SK-N-SH (cell line): ENCODE results near the gene RPS8. TPM values are rescaled to one million over a fixed set of nuclear protein-coding genes. Genes with fewer than 3 reads are reported as not detected.

ENCODE experiments used
- CTCF ChIA-PET: fragments of 300-600, 350-600 bp; formaldehyde crosslinking; extraction: SDS; loops from one replicate; lab custom pipeline; 2021; lab: Yijun Ruan, JAX
- POLR2A ChIA-PET: fragments of 350-600 bp; sonication (Branson Sonifier 250); formaldehyde crosslinking; extraction: SDS; loops from one replicate; lab custom pipeline; 2020; ENCODE audit warnings: antibody characterized with exemption, inconsistent platforms; lab: Yijun Ruan, JAX
- DNase-seq: peaks from one replicate; pipeline ENCODE4 v3.0.0; 2012
- H2AFZ ChIP-seq: fragments of 200-600 bp; sonication (generic); 2 replicates; pipeline ENCODE4 v1.8.1; 2016; ENCODE audit warnings: antibody characterized with exemption, mild to moderate bottlenecking, low read depth
- H3F3A ChIP-seq: fragments of 200-600 bp; sonication (generic); replicated peaks from 2 replicates; pipeline ENCODE3; 2016; ENCODE audit warnings: antibody characterized with exemption, mild to moderate bottlenecking; ENCODE audit not compliant: insufficient read depth
- H3K27ac ChIP-seq, 2 experiments: fragments of 200-500 bp in 1 of 2; fragments of 200-600 bp in 1 of 2; sonication (Bioruptor generic) in 1 of 2; sonication (generic), shearing (Covaris generic) in 1 of 2; 2 replicates each; pipeline versions ENCODE4 v1.5.1 to v1.6.1; 2014 to 2016; ENCODE audit warnings: low read depth in 2 of 2, inconsistent platforms in 1 of 2, low read length in 1 of 2, mild to moderate bottlenecking in 1 of 2, mixed read lengths in 1 of 2
- H3K27me3 ChIP-seq: fragments of 200-600 bp; sonication (generic), shearing (Covaris generic); 2 replicates; pipeline ENCODE4 v1.6.1; 2016; ENCODE audit warnings: mixed run types; ENCODE audit not compliant: insufficient read depth
- H3K36me3 ChIP-seq, 2 experiments: fragments of 200-500 bp in 1 of 2; fragments of 200-600 bp in 1 of 2; sonication (Bioruptor generic) in 1 of 2; sonication (generic) in 1 of 2; replicated peaks in 1 of 2; 2 replicates each; pipeline versions ENCODE3 to v1.5.1; 2014 to 2016; ENCODE audit warnings: low read length in 1 of 2, mild to moderate bottlenecking in 1 of 2; ENCODE audit not compliant: insufficient read depth in 2 of 2, control insufficient read depth in 1 of 2
- H3K4me1 ChIP-seq, 2 experiments: fragments of 200-500 bp in 1 of 2; fragments of 200-600 bp in 1 of 2; sonication (Bioruptor generic) in 1 of 2; sonication (generic), shearing (Covaris generic) in 1 of 2; 2 replicates each; pipeline versions ENCODE4 v1.5.1 to v1.6.1; 2014 to 2016; ENCODE audit warnings: low read depth in 1 of 2, low read length in 1 of 2, mixed run types in 1 of 2; ENCODE audit not compliant: insufficient read depth in 2 of 2, control insufficient read depth in 1 of 2
- H3K4me2 ChIP-seq: fragments of 200-600 bp; sonication (generic), shearing (Covaris generic); 2 replicates; pipeline ENCODE4 v1.6.1; 2017; ENCODE audit warnings: mixed run types
- H3K4me3 ChIP-seq, 2 experiments: fragments of 200-500 bp in 1 of 2; fragments of 200-600 bp in 1 of 2; sonication (Bioruptor generic) in 1 of 2; sonication (generic), shearing (Covaris generic) in 1 of 2; 2 replicates each; pipeline versions ENCODE4 v1.5.1 to v1.8.1; 2014 to 2016; ENCODE audit warnings: low read depth in 2 of 2, inconsistent platforms in 1 of 2, low read length in 1 of 2, mild to moderate bottlenecking in 1 of 2, mixed read lengths in 1 of 2, moderate library complexity in 1 of 2
- H3K79me2 ChIP-seq: fragments of 200-600 bp; sonication (generic); 2 replicates; pipeline ENCODE4 v1.8.1; 2017; ENCODE audit warnings: mild to moderate bottlenecking; ENCODE audit not compliant: insufficient read depth
- H3K9ac ChIP-seq: fragments of 200-600 bp; sonication (generic); 2 replicates; pipeline ENCODE4 v1.6.1; 2017; ENCODE audit warnings: mixed run types
- H3K9me2 ChIP-seq: fragments of 200-600 bp; sonication (generic); 2 replicates; pipeline ENCODE4 v1.6.1; 2017; ENCODE audit warnings: mixed run types
- H3K9me3 ChIP-seq: fragments of 200-600 bp; sonication (generic); 2 replicates; pipeline ENCODE4 v1.6.1; 2017; ENCODE audit warnings: mixed run types, mild to moderate bottlenecking, moderate library complexity
- H4K20me1 ChIP-seq: fragments of 200-600 bp; sonication (generic); 2 replicates; pipeline ENCODE4 v1.6.1; 2017; ENCODE audit warnings: mild to moderate bottlenecking, mixed run types; ENCODE audit not compliant: insufficient read depth
- ELF1 ChIP-seq: IDR thresholded peaks from 2 replicates; pipeline ENCODE4 v1.4.0; 2012
- FOSL2 ChIP-seq: IDR thresholded peaks from 2 replicates; pipeline ENCODE4 v1.4.0; 2012; ENCODE audit warnings: low read depth, mild to moderate bottlenecking, moderate library complexity, borderline replicate concordance
- FOXM1 ChIP-seq: IDR thresholded peaks from 2 replicates; pipeline ENCODE4 v1.4.0; 2012; ENCODE audit warnings: low read depth, mild to moderate bottlenecking
- MXI1 ChIP-seq: IDR thresholded peaks from 2 replicates; pipeline ENCODE4 v1.6.1; 2012; ENCODE audit warnings: mild to moderate bottlenecking, low read depth, low read length, improper control_type of control experiment
- NFIC ChIP-seq: IDR thresholded peaks from 2 replicates; pipeline ENCODE4 v1.4.0; 2012; ENCODE audit warnings: borderline replicate concordance
- NRF1 ChIP-seq: IDR thresholded peaks from 2 replicates; pipeline ENCODE4 v1.6.1; 2012; ENCODE audit warnings: low read depth, mild to moderate bottlenecking, low read length
- RFX5 ChIP-seq: IDR thresholded peaks from 2 replicates; pipeline ENCODE4 v1.6.1; 2012; ENCODE audit warnings: mild to moderate bottlenecking, improper control_type of control experiment, low read length
- TAF1 ChIP-seq: IDR thresholded peaks from 2 replicates; pipeline ENCODE4 v1.6.1; 2012; ENCODE audit warnings: low read depth, mild to moderate bottlenecking, low read length, moderate library complexity, borderline replicate concordance
- TCF12 ChIP-seq: IDR thresholded peaks from 2 replicates; pipeline ENCODE4 v1.4.0; 2012
- WGBS: methylation state at CpG from one replicate; pipeline ENCODE4 v1.1.6; 2017; ENCODE audit warnings: low lambda C conversion rate; 5-methylcytosine and 5-hydroxymethylcytosine counted together
- polyA plus RNA-seq, 3 experiments: library from polyadenylated mRNA; depleted of rRNA; stranded (reverse); fragments of >200 nt; gene quantifications; 2 replicates each; pipeline ENCODE4 v1.2.3, GENCODE V29; 2012
- TF ChIP-seq, protein P1 (sequence below): IDR thresholded peaks from 2 replicates; pipeline ENCODE4 v1.4.0; 2012; ENCODE audit warnings: low read depth
- TF ChIP-seq, protein P2 (sequence below): fragments of 150-350 bp; IDR thresholded peaks from 2 replicates; pipeline ENCODE4 v1.6.1; 2016; ENCODE audit warnings: mild to moderate bottlenecking, low read depth, low read length
- TF ChIP-seq, protein P3 (sequence below): fragments of 200-600 bp; sonication (generic); IDR thresholded peaks from 2 replicates; pipeline ENCODE4 v1.6.1; 2017; ENCODE audit warnings: antibody characterized with exemption, mild to moderate bottlenecking, moderate library complexity

Gene RPS8
- polyA plus RNA-seq, 1 of the 3 experiments (the other 2 are of a cell fraction) = 3,303 TPM

DNA sequence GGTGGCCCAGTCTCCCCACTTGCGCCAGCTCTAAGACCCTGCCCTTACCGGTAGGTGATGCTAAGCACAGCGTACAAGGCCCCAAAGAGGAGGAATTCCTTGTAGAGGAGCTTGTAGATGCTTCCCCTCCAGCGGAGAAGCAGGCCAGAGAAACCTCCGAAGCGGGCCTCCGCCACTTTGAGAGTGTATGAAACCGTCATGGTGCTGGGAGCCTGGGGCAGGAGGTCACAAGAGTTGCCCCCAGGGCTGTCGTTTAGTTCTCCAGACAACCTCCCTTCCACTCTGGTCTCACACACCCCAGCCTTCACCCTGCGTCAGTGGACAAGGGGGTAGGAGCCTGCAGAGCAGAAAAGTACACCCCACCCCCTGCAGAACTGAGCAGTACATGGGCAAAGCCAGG is 12.2 kb downstream of the RPS8 start:
- 87% methylated on average over 9 of the region's 10 CpGs for WGBS
- H3K9me2 ChIP-seq = no peaks in the 10 kb centered on the region
- H3K4me1 ChIP-seq = peaks cover 0 to 9% of the 10 kb centered on the region in 2 experiments; a peak in 1 of 4 replicates
- H3K9me3 ChIP-seq = no peaks in the 10 kb centered on the region
- no peaks in the 10 kb centered on the region for H4K20me1 ChIP-seq
- TF ChIP-seq MXI1 = no peak
- TF ChIP-seq ELF1 = no peak
- no peak for TF ChIP-seq FOXM1
- no peak for TF ChIP-seq TAF1
- H3K36me3 ChIP-seq = no peaks in the 10 kb centered on the region
- H2AFZ ChIP-seq = no peak overlapping the region
- H3K27ac ChIP-seq = no peak overlapping the region
- CTCF ChIA-PET = interaction anchor here (0.7 to 1.5 kb wide), 4 partner anchors 12 to 516 kb away, joined by 3 to 8 read pairs (median 6); partner anchors contain the start of gene RPS8
- no peaks in the 10 kb centered on the region for H3K79me2 ChIP-seq
- no peak overlapping the region for H3K4me2 ChIP-seq
- no peaks in the 10 kb centered on the region for H3K27me3 ChIP-seq
- H3K4me3 ChIP-seq = no peak overlapping the region
- POLR2A ChIA-PET = interaction anchor here (1.3 to 1.6 kb wide), 3 partner anchors 12 to 13 kb away, joined by 5 to 7 read pairs (median 6); partner anchors contain the start of genes PLK3 and RPS8
- no peak overlapping the region for H3K9ac ChIP-seq
- no peak for DNase-seq
- peaks cover 7% of the 10 kb centered on the region for H3F3A ChIP-seq

DNA sequence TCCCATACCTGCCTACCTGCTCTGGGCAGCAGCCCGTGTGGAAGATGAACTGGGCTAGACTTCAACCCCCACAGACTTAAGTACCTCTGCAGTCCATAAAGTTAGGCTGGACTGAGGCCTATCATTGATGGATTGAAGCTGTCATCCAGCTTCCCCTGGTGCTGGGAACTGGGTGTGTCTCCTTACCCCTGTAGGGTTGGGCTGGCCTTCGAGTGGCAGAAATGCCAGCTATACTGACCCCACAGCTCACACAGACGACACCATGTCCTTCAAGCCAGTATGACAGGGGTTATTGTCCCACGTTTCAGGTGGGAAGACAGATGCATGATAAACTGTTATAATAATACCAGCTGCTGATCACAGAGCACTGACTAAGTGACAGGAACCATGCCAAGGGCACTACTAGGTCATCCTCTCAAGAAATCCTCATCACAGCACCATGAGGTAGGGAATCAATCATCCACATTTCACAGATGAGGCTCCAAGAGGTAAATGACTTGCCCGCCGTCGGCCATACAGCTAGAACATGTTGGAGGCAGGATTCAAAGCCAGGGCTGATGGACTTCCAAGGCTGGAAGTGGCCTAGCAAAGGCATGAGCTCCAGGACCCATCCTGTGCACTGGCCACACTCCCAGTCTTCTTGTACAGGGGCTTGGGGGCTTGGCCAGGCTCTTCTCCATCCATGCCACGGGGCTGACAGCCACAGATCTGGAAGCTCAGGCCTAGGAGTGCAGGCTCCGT is 12.9 kb downstream of the RPS8 start, which contains the start of gene BEST4:
BEST4 (minus strand) TSS at position 51 of the 741 bp plus-strand sequence. CDS start 465 bp downstream, outside the sequence.
- Histone ChIP-seq H2AFZ (no peak within 1 kb of the TSS), H3F3A (peaks cover 4% of the 10 kb centered on the region), H3K27me3 (no peaks in the 10 kb centered on the region), H3K79me2 (no peaks in the 10 kb centered on the region), H3K9me3 (no peaks in the 10 kb centered on the region)
- TF ChIP-seq, protein P1, sequence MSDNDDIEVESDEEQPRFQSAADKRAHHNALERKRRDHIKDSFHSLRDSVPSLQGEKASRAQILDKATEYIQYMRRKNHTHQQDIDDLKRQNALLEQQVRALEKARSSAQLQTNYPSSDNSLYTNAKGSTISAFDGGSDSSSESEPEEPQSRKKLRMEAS = no peak
- TF ChIP-seq, all 33 proteins: peak for 0
- Histone ChIP-seq H3K27ac (no peak within 1 kb of the TSS), H3K4me1 (peaks cover 0 to 9% of the 10 kb centered on the region in 2 experiments; a peak in 1 of 4 replicates), H3K9me2 (no peaks in the 10 kb centered on the region), H4K20me1 (no peaks in the 10 kb centered on the region), H3K4me2 (no peak within 1 kb of the TSS), H3K4me3 (no peak within 1 kb of the TSS), H3K36me3 (no peaks in the 10 kb centered on the region), H3K9ac (no peak within 1 kb of the TSS)
- ChIA-PET POLR2A (interaction anchor here (1.2 to 1.6 kb wide), 3 partner anchors 12 to 26 kb away, joined by 3 to 7 read pairs (median 5); partner anchors contain the start of genes PLK3 and RPS8), CTCF (interaction anchor here (0.7 to 1.3 kb wide), 4 partner anchors 10 to 515 kb away, joined by 3 to 5 read pairs (median 4); no protein-coding TSS in a partner anchor)
- no peak for DNase-seq
- WGBS = 93% methylated on average over 9 of the region's 9 CpGs

DNA sequence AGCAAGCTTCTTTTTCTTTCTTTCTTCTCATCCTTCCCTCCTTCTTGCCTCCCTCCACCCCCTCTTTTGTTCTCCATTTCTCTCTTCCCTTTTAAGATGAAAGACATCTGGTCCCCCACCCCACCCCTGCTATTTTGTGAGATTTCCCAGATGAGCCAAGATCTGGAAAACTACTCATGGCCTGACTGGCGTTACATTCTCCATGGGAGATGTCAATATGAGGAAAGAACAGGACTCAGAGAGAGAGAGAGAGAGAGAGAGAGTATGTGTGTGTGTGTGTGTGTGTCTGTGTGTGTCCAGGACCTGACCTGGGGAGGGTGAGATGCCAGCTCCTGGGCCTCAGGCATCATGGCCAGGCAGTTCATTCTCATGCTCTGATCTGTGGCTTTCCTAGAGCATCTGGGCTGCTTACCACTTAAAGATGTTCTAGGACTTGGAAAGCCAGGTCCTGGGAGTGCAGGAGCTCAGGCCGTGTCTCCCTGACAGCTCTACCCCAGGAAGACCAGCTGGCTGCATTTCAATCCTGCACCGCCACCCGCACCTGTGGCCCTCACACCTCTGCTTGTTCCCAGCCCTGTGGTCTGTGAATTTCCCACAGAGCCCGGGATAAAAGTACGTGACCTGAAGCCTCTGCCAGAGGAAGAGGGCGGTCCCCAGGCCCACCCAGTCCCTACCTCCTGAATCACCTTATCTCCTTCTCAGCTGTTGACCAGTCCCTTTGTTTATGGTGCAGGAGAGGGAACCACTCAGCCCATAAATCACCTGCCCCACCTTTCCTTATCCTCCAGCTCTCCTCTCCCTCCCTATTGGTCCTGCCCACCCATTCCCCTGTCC is 15.8 kb downstream of the RPS8 start:
- POLR2A ChIA-PET = interaction anchor here (0.9 to 1.6 kb wide), 3 partner anchors 9 to 16 kb away, joined by 3 to 5 read pairs (median 3); partner anchors contain the start of genes PLK3 and RPS8
- H3K79me2 ChIP-seq = no peaks in the 10 kb centered on the region
- no peak for DNase-seq
- H3K4me2 ChIP-seq = no peak overlapping the region
- H3K4me3 ChIP-seq = no peak overlapping the region
- no peaks in the 10 kb centered on the region for H3K27me3 ChIP-seq
- peaks cover 4% of the 10 kb centered on the region for H3F3A ChIP-seq
- TF ChIP-seq, protein P2, sequence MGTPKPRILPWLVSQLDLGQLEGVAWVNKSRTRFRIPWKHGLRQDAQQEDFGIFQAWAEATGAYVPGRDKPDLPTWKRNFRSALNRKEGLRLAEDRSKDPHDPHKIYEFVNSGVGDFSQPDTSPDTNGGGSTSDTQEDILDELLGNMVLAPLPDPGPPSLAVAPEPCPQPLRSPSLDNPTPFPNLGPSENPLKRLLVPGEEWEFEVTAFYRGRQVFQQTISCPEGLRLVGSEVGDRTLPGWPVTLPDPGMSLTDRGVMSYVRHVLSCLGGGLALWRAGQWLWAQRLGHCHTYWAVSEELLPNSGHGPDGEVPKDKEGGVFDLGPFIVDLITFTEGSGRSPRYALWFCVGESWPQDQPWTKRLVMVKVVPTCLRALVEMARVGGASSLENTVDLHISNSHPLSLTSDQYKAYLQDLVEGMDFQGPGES = no peak
- TF ChIP-seq FOSL2 (no peak), RFX5 (no peak), FOXM1 (no peak), NRF1 (no peak), NFIC (no peak), TCF12 (no peak)
- TF ChIP-seq, protein P3, sequence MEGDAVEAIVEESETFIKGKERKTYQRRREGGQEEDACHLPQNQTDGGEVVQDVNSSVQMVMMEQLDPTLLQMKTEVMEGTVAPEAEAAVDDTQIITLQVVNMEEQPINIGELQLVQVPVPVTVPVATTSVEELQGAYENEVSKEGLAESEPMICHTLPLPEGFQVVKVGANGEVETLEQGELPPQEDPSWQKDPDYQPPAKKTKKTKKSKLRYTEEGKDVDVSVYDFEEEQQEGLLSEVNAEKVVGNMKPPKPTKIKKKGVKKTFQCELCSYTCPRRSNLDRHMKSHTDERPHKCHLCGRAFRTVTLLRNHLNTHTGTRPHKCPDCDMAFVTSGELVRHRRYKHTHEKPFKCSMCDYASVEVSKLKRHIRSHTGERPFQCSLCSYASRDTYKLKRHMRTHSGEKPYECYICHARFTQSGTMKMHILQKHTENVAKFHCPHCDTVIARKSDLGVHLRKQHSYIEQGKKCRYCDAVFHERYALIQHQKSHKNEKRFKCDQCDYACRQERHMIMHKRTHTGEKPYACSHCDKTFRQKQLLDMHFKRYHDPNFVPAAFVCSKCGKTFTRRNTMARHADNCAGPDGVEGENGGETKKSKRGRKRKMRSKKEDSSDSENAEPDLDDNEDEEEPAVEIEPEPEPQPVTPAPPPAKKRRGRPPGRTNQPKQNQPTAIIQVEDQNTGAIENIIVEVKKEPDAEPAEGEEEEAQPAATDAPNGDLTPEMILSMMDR = no peak
- H2AFZ ChIP-seq = no peak overlapping the region
- H3K9me2 ChIP-seq = no peaks in the 10 kb centered on the region
- H3K36me3 ChIP-seq = no peaks in the 10 kb centered on the region
- CTCF ChIA-PET = interaction anchor here (0.6 to 1.1 kb wide), 4 partner anchors 8 to 62 kb away, joined by 3 to 5 read pairs (median 3); partner anchors contain the start of genes KIF2C and PLK3
- H3K4me1 ChIP-seq = peaks cover 0 to 5% of the 10 kb centered on the region in 2 experiments; a peak in 1 of 4 replicates
- no peak overlapping the region for H3K9ac ChIP-seq
- 73% methylated on average over 5 of the region's 7 CpGs for WGBS
- H4K20me1 ChIP-seq = no peaks in the 10 kb centered on the region
- no peak overlapping the region for H3K27ac ChIP-seq
- H3K9me3 ChIP-seq = no peaks in the 10 kb centered on the region
